Liver (tissue), 3 donors: ENCODE results near the gene PHKG1.

ENCODE experiments used
- JUND ChIP-seq, 2 donors: IDR thresholded peaks; 2 replicates each; pipeline ENCODE4 v1.6.1; 2016; ENCODE audit warnings: antibody characterized with exemption in 2 of 2
- RAD21 ChIP-seq, 2 donors: IDR thresholded peaks; 2 replicates each; pipeline ENCODE4 v1.6.1; 2016; ENCODE audit warnings: antibody characterized with exemption in 2 of 2, mild to moderate bottlenecking in 2 of 2
- SP1 ChIP-seq: IDR thresholded peaks from 2 replicates; pipeline ENCODE4 v1.6.1; 2018; ENCODE audit warnings: antibody characterized with exemption, mild to moderate bottlenecking
- TAF1 ChIP-seq: conservative IDR thresholded peaks from 2 replicates; pipeline ENCODE4 v1.6.1; 2016; ENCODE audit warnings: antibody characterized with exemption, mild to moderate bottlenecking
- TF ChIP-seq, protein P1 (sequence below): fragments of 150-350 bp; IDR thresholded peaks from 2 replicates; pipeline ENCODE4 v1.5.1; 2017; ENCODE audit warnings: improper control_type of control experiment, low read depth, low read length; ENCODE audit not compliant: missing input control
- TF ChIP-seq, protein P2 (sequence below): IDR thresholded peaks from 2 replicates; pipeline ENCODE4 v1.6.1; 2016; ENCODE audit warnings: antibody characterized with exemption, mild to moderate bottlenecking
- donor health status: healthy.
- donor health status: healthy.

DNA sequence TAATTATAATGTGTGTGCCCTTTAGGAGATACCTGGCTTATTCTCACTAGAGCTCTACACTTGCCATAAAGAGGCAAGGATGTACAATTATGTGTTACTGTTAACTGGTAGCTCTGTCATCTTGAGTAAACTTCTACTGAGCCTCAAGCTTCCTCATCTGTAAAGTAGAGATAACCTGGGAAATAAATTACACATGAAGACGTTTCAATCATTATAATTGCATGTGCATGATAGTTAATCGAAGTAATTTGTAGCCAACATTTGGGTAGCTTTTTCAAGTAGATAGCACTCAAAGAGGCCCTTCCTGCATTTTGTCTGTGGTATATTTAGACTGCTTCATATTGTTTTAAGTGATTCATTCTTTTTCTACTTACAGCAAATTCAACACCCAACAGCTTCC lies 38.8 kb downstream of the PHKG1 start:
- TF ChIP-seq, protein P1, sequence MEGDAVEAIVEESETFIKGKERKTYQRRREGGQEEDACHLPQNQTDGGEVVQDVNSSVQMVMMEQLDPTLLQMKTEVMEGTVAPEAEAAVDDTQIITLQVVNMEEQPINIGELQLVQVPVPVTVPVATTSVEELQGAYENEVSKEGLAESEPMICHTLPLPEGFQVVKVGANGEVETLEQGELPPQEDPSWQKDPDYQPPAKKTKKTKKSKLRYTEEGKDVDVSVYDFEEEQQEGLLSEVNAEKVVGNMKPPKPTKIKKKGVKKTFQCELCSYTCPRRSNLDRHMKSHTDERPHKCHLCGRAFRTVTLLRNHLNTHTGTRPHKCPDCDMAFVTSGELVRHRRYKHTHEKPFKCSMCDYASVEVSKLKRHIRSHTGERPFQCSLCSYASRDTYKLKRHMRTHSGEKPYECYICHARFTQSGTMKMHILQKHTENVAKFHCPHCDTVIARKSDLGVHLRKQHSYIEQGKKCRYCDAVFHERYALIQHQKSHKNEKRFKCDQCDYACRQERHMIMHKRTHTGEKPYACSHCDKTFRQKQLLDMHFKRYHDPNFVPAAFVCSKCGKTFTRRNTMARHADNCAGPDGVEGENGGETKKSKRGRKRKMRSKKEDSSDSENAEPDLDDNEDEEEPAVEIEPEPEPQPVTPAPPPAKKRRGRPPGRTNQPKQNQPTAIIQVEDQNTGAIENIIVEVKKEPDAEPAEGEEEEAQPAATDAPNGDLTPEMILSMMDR = no peak
- TF ChIP-seq, protein P2, sequence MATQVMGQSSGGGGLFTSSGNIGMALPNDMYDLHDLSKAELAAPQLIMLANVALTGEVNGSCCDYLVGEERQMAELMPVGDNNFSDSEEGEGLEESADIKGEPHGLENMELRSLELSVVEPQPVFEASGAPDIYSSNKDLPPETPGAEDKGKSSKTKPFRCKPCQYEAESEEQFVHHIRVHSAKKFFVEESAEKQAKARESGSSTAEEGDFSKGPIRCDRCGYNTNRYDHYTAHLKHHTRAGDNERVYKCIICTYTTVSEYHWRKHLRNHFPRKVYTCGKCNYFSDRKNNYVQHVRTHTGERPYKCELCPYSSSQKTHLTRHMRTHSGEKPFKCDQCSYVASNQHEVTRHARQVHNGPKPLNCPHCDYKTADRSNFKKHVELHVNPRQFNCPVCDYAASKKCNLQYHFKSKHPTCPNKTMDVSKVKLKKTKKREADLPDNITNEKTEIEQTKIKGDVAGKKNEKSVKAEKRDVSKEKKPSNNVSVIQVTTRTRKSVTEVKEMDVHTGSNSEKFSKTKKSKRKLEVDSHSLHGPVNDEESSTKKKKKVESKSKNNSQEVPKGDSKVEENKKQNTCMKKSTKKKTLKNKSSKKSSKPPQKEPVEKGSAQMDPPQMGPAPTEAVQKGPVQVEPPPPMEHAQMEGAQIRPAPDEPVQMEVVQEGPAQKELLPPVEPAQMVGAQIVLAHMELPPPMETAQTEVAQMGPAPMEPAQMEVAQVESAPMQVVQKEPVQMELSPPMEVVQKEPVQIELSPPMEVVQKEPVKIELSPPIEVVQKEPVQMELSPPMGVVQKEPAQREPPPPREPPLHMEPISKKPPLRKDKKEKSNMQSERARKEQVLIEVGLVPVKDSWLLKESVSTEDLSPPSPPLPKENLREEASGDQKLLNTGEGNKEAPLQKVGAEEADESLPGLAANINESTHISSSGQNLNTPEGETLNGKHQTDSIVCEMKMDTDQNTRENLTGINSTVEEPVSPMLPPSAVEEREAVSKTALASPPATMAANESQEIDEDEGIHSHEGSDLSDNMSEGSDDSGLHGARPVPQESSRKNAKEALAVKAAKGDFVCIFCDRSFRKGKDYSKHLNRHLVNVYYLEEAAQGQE = no peak
- TF ChIP-seq JUND (IDR thresholded peaks at IDR 0.05) (no peak), RAD21 (IDR thresholded peaks at IDR 0.05) (no peak), TAF1 (no peak), SP1 (no peak)
